NCI-H2107 (cell line): Measurements from ENCODE around the gene HOXA4.

Experiments used
- DNase-seq: peaks from one replicate; lab custom pipeline; 2025; lab: John Stamatoyannopoulos, UW

The HOXA4 gene

DNA sequence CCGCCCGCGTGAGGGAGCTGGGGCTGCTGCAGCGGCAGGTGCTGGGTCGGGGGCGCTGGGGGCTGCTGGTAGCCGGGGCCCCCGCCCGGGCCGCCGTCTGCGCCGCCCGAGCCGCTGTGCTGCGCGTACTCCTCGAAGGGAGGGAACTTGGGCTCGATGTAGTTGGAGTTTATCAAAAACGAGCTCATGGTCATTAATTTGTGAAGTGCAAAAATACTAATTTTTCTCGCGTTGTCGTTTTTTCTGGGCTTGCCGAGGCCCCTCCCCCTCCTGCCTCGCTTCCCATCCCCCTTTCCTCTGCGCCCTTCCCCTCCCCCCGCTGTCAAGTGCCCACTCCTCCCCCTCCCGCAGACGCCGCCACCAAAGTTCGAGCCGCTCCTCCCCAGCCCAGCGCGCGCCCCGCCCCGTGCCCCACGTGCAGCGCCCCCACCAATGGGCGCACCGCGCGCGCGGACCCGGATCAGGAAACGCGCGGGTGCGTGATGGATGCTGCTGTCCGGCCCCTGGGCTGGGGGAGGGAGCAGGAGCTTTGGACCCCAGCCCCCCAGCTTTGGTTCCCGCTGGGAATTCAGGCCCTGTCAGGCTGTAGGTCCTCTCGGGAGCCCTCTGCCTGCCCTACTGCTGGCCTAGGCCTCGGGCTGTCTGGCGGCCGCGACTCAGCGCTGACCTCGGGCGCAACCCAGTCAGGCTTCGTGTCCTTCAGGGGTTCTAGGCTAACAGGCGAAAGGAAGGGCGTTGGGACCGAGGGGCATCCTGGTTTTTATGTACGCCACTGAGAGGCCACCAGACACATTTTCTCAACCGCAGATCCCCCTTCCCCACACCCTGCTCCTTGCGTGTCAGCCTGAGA is at the start of gene HOXA4:
Gene HOXA4, minus strand, starts transcription at position 218 of the 850 bp plus-strand sequence. Its CDS starts 24 bp downstream, at position 194.
- DNase-seq: peak; percentile 16

DNA sequence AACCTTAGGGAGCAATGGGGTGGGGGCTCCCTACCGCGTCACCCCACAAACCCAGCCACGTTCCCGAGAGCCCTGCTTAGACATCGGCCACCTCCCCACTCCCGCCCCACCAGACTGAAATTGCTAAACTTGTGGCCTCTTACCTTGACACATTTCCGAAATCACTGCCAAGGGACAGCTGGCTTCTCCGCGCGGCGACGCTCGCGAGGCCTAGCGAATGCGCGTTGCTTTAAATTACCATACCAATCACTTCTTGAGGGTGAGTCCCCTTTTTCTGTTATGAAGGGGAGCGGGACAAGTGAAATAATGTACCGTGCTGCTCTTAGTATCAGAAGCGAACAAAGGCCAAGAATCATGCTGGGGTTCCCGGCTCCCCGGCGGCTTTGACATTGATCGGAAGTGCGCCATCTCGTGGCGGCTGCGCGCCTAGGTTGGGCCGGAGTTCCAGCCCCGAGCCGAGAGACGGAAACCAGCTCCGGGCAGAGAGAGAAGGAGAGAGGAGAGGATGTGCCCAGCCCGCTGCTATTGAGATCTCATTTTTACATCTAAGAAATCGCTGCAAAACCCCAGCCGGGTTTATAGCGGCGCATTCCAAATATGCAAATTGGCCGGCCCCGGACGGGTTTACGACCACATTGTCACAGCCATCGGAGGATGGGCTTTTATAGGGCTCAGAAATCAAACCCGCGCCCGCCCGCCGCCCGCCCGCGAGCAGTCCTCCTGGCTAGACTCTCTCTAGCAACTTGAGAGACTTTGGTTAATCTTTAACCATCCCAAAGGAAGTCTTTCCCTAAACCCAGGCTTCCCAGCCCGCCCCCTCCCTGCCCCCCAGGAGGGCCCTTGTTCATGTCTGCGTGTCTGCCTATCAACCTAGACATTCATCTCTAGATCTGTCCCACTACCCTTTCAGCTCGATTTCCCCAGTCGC is 49.2 kb upstream of the HOXA4 start:
- no peak for DNase-seq

DNA sequence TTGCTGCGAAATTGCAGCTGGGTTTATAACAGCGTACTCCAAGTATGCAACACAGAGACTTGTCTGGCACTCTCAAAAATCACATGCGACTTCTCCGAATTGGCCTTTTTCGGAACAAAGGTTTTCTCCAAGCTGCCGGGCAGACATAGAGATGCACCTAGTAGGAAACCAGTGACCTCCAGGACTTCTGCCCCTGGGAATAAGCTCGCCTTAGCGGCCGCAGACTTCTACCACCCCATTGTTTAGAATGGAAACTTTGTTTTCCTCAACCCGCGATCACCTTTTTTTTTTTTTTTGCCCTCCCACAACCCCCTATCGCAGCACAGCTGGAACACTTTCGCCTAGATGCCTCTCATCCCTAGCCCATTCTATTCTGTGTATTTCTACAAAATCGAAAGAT is 48.5 kb upstream of the HOXA4 start:
- DNase-seq: no peak

DNA sequence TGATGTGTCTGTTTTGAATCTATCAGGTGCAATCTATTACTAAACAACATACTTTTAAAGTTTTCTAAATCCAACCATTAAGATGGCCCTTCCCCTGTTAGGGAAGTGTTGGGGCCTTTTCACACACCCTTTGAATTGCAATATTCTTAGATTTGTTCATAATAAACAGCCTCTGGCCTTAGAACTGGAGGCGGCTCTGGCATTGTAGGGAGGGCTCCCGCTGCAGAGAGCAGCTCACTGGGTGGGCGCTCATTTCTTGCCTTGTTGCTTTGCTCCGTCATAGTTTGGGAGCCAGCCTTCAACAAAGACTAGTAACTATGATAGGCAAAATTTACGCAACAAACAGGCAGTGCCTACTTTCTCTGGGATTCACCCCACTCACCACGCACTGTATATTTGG is 47.8 kb upstream of the HOXA4 start:
- no peak for DNase-seq

DNA sequence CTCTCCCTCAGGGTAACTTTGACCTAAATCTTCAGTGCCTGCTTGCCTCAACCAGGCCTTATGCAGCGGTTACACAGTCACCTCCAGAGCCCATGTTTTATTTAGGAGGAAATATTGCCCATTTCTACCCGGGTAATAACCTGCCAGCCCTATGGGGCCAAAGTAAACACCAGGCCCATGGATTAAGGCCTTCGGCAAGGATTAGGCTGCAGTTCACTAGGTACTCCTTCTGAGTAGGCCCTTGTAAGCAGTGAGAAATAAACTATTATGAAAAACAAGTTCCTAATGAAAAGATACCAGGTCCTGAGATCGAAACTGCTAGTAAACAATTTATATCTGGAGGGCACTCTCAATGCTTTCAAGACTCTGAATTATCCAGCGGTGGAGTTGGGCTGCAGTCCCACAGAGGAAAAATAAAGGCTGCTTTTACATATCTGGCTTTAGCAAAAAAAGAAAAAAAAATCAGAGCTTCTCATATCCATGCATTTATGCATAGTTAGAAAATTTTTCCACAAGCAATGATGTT is 47.3 kb upstream of the HOXA4 start:
- DNase-seq: no peak

DNA sequence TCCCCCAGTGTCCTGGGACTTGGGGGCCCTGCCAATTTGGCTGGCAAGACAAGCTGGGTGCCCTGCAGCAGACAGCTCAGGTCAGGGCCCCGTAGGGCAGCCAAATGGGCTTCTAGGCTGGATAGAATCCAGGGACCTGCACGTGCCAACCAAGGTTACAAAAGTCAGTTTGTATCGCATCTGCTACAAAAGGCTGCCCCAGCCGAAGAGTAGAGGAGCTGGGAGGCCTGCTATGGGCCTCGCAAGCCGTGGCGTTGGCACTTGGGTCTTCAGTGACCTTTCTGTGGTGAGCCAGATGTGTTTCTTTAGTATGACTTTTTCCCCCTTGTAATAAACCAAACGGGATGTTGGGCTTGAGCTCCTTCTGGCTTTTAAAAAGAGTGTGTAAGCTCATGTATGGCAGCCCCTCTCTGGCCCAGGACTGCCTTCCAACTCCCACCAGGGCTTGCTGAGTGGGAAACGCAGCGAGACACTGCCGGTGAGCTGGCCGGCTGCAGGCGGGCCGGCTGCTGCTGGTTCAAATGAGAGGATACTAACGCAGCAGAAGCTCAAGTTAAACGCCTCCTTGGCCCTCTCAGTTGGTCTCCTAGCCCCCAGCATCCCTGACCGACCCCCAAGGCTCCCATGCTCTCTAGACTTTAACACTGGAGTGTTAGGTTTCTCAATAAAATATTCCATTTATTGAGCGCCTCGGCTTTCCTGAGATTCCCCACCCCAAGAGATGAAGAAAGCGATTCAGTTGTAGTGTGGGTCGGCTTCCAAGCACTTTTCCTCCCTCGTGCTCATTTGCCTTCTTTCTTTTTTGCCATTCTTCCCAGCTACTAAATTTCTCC is 46.6 kb upstream of the HOXA4 start:
- no peak for DNase-seq

DNA sequence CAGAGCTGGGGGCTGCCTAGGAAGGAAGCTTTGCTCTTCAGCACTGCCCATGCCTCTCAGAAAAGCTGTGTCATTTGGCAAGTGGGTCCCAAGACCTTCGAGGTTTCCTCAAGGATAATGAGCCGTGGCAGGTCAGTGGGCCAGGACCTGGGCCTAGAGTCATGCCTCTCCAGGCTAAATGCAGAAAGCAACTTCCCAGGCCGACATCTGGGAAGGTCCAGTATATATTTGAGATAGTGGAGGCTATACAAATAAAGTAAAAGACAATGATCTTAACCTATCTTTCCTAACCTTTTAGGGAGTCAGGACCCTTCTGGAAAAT is 45.9 kb upstream of the HOXA4 start:
- no peak for DNase-seq

DNA sequence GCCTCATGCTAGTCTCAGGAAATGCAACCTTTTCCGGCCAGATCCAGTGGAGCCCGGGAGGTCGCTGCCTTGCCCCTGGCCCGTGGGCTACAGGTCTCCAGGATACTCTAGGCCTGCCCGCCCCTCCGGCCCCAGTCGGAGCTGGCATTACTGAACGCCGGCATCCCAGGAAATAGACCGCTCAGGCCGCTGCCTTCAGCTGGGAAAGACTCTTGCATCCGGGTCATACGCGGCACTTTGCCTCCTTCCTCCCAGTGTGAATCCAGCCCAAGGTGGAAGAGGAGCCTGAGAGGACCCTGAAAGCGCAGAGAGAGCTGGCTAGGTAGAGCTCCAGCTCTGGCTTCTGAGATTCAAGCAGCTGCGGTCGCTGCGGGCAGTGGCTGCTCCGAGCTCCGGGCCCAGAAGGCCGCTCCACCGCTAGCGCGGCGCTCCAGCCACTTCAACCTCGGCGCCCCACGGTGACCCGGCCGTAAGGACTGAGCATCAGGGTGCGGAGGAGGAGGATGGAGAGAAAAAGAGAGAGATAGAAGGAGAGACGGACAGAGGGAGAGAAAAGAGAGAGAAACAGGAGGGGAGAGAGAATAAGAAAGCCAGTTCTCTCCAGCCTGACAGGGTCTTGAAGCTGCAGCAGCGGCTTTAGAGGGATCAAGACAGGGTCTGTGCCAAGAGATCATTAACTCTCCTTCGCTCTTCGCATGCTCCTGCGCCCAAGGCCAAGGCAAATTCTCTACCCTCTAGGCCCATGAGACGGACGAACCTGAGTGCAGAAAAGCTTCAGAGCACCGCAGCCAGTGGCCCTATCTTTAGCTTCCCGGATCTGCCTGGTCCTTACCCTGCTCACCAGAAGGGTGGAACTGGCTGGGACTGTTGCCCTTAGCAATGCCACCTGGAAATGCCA is 45.3 kb upstream of the HOXA4 start:
- DNase-seq: no peak

DNA sequence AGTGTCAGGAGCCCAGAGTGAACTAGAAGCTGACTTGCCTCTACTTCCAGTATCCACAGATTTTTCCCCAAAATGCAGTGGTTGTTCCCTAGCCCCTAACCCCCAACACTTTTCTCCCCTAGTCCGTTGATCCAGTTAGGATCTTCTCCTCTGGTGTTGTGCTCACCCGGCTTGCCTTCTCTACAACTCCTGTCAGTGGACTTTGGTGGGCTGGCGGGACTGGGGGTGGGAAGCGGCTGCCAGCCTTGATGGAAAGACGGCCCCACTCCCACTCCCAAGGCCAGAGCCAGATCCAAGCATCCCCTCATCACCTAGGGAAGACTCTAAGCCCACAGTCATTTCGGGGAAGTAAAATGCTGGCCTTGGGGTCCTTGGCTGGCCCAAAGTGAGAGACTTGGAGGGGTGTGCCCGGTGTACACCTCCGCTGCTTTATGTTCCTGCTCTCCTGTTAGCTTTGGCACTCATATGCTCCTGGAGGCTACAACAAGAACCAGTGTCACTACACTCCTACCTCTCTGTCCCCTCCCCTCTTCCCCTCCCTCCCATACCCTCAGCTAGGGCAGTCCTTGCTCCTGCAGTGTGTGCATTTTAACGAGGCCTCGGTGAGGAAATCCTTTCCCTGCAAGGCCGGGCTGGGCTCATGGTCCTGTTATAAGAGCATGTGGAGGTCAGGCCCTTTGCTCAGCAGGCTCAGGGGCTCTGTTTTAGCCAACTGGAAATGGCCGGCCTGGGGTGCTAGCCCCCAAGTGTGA is 44.5 kb upstream of the HOXA4 start:
- no peak for DNase-seq

DNA sequence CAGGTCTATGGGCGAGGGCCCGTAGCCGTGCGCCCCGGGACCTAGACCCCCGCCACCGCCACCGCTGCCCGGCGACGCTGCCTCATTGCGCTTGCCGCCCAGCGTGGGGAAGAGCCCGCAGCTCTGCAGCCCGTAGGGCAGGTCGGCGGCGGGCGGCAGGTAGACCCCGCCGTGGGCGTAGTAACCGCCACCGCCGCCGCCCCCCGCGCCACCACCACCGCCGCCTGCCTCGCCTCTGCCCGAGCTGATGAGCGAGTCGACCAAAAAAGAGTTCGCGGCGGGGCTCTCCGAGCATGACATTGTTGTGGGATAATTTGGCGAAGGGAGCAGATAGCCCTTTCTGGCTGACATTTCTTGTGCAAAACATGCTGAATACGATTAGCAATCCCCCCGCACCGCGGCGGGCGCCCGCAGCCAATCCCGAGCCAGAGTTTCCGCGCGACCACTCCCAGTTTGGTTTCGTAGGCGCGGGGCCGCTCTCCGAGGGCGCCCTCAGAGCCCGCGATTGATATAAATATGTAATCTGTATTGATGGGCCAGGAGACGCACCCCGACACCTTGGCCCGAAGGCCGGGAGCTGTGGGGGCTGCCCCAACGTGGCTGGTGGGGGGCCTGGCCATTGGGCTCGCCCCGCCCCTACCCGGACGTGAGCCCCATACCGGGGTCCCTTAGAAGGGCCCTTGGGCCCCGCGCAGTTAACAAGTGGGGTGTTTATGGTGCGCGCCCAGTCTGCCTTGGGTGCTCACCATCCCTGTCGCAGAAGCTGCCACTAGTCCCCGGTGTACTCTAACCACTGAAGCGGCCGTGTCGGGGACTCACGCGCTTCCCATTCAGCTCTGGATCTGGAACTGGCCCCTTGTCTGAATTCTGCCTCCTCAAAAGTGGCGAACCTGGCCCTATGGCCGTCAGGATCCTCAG is 43.7 kb upstream of the HOXA4 start, which contains the start of gene HOXA10:
Gene HOXA10, minus strand, starts transcription at position 365 of the 918 bp plus-strand sequence. Its CDS starts 14 bp downstream, at position 351.
- no peak for DNase-seq

DNA sequence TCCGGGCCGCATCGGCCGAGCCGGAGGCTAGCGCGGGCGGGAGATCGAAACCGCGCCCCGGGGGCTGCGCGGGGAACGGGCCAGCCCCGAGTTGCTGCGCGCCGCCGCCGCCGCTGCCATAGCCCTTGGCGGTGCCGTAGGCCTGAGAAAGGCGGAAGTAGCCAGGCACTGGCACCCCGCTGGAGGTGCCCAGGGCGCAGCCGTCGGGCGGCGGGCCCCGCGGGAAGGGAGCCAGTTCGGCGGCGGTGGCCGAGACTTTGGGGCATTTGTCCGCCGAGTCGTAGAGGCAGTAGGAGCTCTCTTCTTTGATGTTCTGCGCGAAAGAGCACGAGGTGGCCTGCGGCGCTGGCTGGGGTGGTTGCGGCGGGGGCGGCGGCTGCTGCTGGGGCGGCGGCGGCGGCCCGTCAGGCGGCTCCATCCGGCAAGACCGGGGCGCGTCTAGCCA is 43.0 kb upstream of the HOXA4 start:
- DNase-seq: no peak

DNA sequence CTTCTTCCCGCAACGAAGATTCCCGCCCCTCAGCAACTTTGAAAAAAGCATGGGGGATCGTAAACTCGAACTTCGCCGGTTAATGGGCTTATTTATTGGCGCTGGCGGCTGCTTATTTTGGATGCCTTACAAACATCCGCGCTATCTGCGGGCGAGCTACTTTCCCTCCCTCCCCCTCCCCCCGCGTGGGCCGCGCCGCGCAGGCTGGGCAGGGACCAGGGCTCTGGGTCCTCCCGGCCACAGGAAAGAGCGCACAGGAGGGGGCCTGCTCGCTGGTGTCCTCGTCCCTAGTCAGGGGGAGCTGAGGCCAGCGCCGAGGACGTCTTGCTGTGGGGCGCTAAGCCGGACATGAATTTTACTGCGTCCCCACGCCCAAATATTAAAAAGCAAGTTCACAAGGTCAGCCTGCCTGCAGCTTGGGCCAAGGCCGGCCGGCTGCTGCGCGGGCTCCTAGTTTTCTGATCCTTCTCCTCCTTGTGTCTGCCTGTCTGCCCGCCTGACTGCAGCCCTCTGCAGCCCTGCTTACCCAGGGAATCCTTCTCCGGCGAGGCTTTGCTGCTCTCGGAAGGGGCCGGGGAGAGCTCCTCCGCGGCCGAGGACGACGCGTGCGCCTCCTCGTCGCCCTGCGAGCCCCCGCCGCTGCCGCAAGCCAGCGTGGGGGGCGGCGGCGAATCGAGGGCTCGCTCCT is 42.4 kb upstream of the HOXA4 start:
- DNase-seq: no peak

DNA sequence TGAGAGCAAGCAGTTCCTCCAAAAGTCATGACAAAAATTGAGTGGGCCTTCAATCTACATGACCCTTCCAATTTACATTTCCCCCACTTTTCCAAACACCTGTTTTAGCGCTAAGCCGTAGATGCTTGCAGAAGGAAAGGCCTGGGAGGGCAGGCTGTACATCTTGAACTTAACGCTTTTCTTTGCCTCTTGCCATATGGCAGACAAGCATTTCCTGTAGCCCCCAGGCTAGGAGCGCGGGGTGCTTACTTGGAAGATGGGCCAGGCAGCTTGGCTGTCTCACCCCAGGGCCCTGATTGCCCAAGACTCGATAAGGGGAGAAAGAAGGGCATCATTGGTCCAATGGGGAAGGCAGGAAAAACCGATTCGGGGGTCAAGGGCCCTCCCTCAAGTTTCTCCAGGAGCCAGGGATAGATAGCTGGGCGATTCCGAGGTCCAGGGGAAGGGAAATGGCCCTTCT is 41.8 kb upstream of the HOXA4 start:
- no peak for DNase-seq

DNA sequence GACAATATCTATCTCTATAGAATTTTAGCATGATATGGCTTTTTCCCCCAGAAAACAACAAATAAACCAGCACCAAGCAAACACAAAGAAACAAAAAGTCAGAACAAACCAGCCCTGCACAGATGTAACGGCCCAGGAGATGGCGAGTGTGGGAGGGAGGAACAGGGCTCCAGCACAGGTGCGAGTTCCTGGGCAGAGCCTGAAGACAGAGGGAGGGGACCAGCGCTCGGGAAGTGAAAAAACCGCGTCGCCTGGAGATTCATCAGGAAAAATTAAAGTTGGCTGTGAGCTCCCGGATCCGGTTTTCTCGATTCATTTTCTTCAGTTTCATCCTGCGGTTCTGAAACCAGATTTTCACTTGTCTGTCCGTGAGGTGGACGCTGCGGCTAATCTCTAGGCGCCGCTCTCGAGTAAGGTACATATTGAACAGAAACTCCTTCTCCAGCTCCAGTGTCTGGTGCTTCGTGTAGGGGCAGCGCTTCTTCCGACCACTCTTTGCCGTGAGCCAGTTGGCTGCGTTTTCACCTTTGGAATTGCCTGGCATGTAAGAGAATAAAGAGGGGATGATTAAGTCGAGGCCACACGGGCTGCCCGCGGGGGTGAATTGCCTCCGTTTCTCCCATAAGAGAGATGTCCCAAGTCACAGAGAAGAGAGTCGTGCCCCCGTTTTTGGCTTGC is 41.2 kb upstream of the HOXA4 start:
- DNase-seq: no peak

DNA sequence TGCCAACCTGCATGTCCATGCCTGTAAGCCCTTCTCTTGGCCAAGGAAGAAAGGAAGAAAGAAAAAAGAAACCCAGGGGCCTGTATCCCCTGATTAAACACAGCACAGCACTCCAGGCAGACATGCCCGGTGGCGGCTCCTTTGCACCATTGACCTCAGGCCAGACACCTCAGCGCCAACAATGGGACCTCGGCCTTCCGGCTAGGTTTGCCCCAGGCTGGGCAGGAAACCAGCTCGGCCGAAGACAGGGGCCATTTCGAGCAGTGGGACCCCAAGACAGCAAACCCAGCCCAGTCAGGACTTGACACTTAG is 40.7 kb upstream of the HOXA4 start:
- DNase-seq: no peak

DNA sequence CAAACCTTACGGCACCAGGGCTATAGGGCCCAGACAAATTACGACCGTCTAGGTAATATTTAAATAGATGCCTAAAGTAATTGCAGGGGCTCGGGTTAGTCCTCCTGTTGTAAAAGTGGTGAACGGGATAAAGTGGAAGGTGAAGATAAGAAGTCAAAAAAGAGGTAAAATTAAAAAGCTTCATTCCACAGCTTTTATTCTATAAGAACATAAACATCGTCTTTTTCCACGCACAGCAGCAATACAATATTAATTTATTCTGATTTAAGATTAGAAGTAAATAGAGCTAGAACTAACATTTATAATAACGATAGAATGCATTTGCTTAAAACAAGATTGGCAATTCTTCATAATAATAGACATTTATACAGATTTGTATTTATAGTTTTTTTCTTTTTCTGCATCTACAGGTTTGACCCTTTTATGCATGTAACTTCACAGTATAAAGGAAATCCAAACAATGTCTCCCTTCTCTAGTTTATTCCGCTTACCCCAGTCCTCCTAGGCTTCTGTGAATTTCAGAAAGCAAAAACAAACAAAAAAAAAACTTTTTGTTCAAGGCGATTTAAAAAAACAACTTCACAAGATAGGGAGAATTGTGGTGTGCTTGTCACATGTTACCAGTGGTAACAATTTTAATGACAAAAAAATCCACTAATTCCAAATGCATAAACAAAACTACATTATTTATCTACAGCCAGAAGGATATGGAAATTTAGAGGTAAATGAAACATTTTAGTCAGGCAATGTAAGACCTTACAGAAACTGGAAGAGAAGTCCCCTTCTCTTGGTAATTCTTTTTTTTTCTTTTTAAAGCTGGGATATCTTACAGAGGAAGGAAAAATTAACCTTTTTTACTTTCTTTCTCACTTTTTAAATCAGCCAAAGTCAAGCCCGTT is 40.1 kb upstream of the HOXA4 start:
- no peak for DNase-seq
